MCF 10A (cell line): ENCODE results near the gene MORC1. TPM values are rescaled to one million over a fixed set of nuclear protein-coding genes. Genes with fewer than 3 reads are reported as not detected.
"Not testable (repeated sequence)": the region's sequence is repeated elsewhere in the genome, so short reads cannot be mapped to it uniquely, and the experiment has no call there.

Experiments
- BruUV-seq: library from RNA; stranded (reverse); fragments of 400-500 nt; replicated peaks from 2 replicates; lab custom pipeline; 2021; lab: Mats Ljungman, UMichigan
- CTCF ChIA-PET: fragments of 300-600 bp; sonication (Branson Sonifier 250); formaldehyde crosslinking; extraction: SDS; loops from one replicate; lab custom pipeline; 2021; ENCODE audit warnings: antibody characterized with exemption, inconsistent platforms; lab: Yijun Ruan, JAX
- POLR2A ChIA-PET: fragments of 300-600, 350-650 bp; sonication (Branson Sonifier 250); formaldehyde crosslinking; extraction: SDS; loops from one replicate; lab custom pipeline; 2020; ENCODE audit warnings: antibody characterized with exemption, inconsistent platforms; lab: Yijun Ruan, JAX
- DNase-seq: peaks from one replicate; pipeline ENCODE4 v3.0.0-alpha.2; 2018; ENCODE audit not compliant: unreplicated experiment
- H3K27ac Mint-ChIP-seq: one replicate; pipeline ENCODE4 v1.8.0; 2022; ENCODE audit warnings: mild to moderate bottlenecking, low read depth, mixed read lengths; ENCODE audit not compliant: unreplicated experiment
- H3K27me3 Mint-ChIP-seq: one replicate; pipeline ENCODE4 v1.8.0; 2022; ENCODE audit warnings: mixed read lengths; ENCODE audit not compliant: insufficient read depth, unreplicated experiment
- H3K36me3 Mint-ChIP-seq: one replicate; pipeline ENCODE4 v1.8.0; 2022; ENCODE audit warnings: mild to moderate bottlenecking, moderate library complexity, mixed read lengths; ENCODE audit not compliant: insufficient read depth, unreplicated experiment
- H3K4me1 Mint-ChIP-seq: one replicate; pipeline ENCODE4 v1.8.0; 2022; ENCODE audit warnings: mixed read lengths; ENCODE audit not compliant: insufficient read depth, unreplicated experiment
- H3K4me3 Mint-ChIP-seq: one replicate; pipeline ENCODE4 v1.8.0; 2022; ENCODE audit warnings: mild to moderate bottlenecking, moderate library complexity, mixed read lengths; ENCODE audit not compliant: unreplicated experiment
- H3K9me3 Mint-ChIP-seq: one replicate; pipeline ENCODE4 v1.8.0; 2022; ENCODE audit warnings: mixed read lengths; ENCODE audit not compliant: unreplicated experiment
- CTCF ChIP-seq: fragments of 200-600 bp; IDR thresholded peaks from one replicate; pipeline ENCODE4 v1.8.0; 2022; ENCODE audit warnings: antibody characterized with exemption, mild to moderate bottlenecking; ENCODE audit not compliant: unreplicated experiment
- intact Hi-C: fragments of 100-400 bp; cut with micrococcal nuclease; formaldehyde crosslinking; loops from 2 replicates; pipeline ENCODE4 v1.14.1; 2022
- total RNA-seq: library from RNA; stranded (reverse); gene quantifications from 2 replicates; pipeline ENCODE4 v1.2.3, GENCODE V29; 2022

Gene MORC1
- total RNA-seq, 1 experiment from 2014 or later, result not detected

GRCh38 chr3:109140318-109140717 lies 22.4 kb upstream of the MORC1 start:
- ChIA-PET CTCF (interaction anchor here (0.6 kb wide), 1 partner anchor 653 kb away, joined by 3 read pairs; no protein-coding TSS in a partner anchor), POLR2A (interaction anchor here (0.6 kb wide), 1 partner anchor 473 kb away, joined by 3 read pairs; no protein-coding TSS in a partner anchor)
- H3K36me3 Mint-ChIP-seq, result no peaks in the 10 kb centered on the region
- TF ChIP-seq CTCF, result no peak
- intact Hi-C loops, result no loop called here
- no peak overlapping the region for H3K4me3 Mint-ChIP-seq
- H3K27me3 Mint-ChIP-seq, result no peaks in the 10 kb centered on the region
- DNase-seq, result no peak
- peaks cover 8% of the 10 kb centered on the region for H3K9me3 Mint-ChIP-seq
- no peak overlapping the region for H3K27ac Mint-ChIP-seq
- no TSS peak for BruUV-seq
- H3K4me1 Mint-ChIP-seq, result no peaks in the 10 kb centered on the region

DNA sequence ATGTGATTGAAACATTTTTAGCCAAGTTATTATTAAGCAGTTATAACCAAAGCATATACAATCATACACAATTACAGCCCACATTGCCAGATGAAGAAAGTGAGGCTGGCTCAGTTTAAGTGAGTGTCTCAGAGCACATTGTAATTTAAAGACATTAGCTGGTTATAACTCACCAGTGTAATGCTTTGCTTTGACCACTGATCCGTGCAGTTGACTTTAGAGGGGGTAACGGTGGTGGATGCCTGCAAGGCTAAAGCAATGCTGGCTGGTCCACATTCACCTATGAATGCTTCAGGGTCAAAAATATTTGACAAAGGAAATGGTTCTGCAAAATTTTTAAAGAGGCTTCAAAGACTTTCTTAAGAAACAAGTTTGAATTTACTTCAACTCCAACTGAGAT lies 19.8 kb upstream of the MORC1 start:
- Mint-ChIP-seq H3K27me3 (no peaks in the 10 kb centered on the region), H3K4me3 (no peak overlapping the region), H3K4me1 (no peaks in the 10 kb centered on the region), H3K27ac (no peak overlapping the region), H3K36me3 (no peaks in the 10 kb centered on the region), H3K9me3 (peaks cover 8% of the 10 kb centered on the region)
- TF ChIP-seq CTCF, result no peak
- intact Hi-C loops, result no loop called here
- no peak for DNase-seq
- POLR2A ChIA-PET, result no interaction called here
- no TSS peak for BruUV-seq
- CTCF ChIA-PET, result no interaction called here

GRCh38 chr3:109136523-109136922 lies 18.6 kb upstream of the MORC1 start, which contains the start of gene C3orf85:
TSS of gene C3orf85 (plus strand) at chr3:109136719. CDS start at chr3:109136848, 129 bp downstream.
- TF ChIP-seq CTCF, result no peak

DNA sequence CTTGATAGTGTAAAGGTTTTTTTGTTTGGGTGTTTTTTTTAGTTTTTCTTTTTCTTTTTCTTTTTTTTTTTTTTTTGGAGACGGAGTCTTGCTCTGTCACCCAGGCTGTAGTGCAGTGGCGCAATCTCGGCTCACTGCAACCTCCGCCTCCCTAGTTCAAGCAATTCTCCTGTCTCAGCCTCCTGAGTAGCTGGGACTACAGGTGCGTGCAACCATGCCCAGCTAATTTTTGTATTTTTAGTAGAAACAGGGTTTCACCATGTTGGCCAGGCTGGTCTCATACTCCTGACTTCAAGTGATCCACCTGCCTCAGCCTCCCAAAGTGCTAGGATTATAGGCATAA lies 15.5 kb upstream of the MORC1 start:
- H3K4me3 Mint-ChIP-seq, POLR2A ChIA-PET, intact Hi-C loops, H3K9me3 Mint-ChIP-seq, BruUV-seq, H3K4me1 Mint-ChIP-seq, DNase-seq, H3K27me3 Mint-ChIP-seq, CTCF ChIA-PET, H3K27ac Mint-ChIP-seq, H3K36me3 Mint-ChIP-seq: not testable (repeated sequence)

More at GRCh38 chr3:109136523-109136922, 18.6 kb upstream of the MORC1 start, which contains the start of gene C3orf85:
- no TSS peak for BruUV-seq
- Mint-ChIP-seq H3K4me3 (no peak within 1 kb of the TSS), H3K27me3 (no peaks in the 10 kb centered on the region), H3K27ac (no peak within 1 kb of the TSS), H3K4me1 (no peaks in the 10 kb centered on the region), H3K9me3 (peaks cover 6% of the 10 kb centered on the region), H3K36me3 (no peaks in the 10 kb centered on the region)
- CTCF ChIA-PET, result no interaction called here
- POLR2A ChIA-PET, result no interaction called here
- intact Hi-C loops, result no loop called here
- DNase-seq, result no peak
